ENCODE results near the gene NR2E1. TPM values are rescaled to one million over a fixed set of nuclear protein-coding genes. Genes with fewer than 3 reads are reported as not detected.

NR2E1 gene
- total and polyA plus RNA-seq, 9 donors = 0.02 TPM; not detected in 8

DNA sequence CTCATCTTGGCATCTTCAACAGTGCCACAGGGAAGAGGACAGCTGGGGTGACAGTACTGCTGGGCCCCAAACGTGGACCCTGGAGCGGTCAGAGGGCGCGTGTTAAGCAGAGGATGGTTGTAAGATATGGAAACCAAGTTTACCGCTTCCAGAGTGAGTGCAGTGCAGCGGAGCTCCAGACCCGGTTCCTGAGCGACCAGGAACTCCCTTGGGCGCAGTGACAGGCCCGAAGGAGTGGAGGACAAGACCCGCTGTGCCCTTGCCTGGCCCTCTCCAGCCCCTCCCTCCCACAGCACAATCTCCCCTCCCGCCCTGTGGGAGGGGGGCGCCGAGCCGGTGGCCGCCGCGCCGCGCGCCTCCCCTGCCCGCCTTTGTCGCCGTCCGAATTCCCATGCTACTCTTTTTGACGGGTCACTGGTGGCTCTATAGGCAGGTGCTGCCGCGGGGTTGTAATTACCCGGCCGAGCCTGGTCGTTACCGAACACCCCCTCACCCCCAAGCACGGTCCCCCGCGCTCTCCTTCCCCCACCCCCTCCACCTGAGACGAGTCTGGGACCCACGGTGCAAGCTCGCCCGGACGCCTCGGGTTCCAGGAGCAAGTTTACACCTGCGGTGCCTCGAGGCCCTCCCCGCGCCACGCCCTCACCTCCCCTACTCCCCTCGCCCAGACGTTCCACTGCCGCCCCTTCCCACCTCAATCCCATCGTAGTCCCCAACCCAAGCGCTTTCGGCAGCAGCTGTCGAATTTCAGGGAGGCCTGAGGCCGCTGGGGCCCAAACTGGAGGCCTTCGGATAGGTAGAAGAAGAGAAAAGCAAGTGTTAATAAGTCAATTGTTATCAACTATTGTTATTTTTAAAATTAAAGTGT, 3.9 kb downstream of the NR2E1 start:
- no peak for DNase-seq
- Histone ChIP-seq H3K4me3 (no peak overlapping the region), H3K27ac (no peak overlapping the region), H3K27me3 (peaks cover 3% of the 10 kb centered on the region), H3K36me3 (no peaks in the 10 kb centered on the region), H3K4me1 (ENCODE audit: insufficient read depth) (peaks cover 13% of the 10 kb centered on the region), H3K9me3 (peaks cover 0 to 3% of the 10 kb centered on the region in 2 donors)
- TF ChIP-seq EP300 (IDR thresholded peaks at IDR 0.05) (no peak), POLR2A (IDR thresholded peaks at IDR 0.05) (no peak)
- TF ChIP-seq, protein P1, sequence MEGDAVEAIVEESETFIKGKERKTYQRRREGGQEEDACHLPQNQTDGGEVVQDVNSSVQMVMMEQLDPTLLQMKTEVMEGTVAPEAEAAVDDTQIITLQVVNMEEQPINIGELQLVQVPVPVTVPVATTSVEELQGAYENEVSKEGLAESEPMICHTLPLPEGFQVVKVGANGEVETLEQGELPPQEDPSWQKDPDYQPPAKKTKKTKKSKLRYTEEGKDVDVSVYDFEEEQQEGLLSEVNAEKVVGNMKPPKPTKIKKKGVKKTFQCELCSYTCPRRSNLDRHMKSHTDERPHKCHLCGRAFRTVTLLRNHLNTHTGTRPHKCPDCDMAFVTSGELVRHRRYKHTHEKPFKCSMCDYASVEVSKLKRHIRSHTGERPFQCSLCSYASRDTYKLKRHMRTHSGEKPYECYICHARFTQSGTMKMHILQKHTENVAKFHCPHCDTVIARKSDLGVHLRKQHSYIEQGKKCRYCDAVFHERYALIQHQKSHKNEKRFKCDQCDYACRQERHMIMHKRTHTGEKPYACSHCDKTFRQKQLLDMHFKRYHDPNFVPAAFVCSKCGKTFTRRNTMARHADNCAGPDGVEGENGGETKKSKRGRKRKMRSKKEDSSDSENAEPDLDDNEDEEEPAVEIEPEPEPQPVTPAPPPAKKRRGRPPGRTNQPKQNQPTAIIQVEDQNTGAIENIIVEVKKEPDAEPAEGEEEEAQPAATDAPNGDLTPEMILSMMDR (IDR thresholded peaks at IDR 0.05) = no peak
- intact Hi-C loops (cut with DNase I) = no loop called here
- 7 to 12% (median 8%) methylated on average over 42 to 55 of the region's 55 CpGs for WGBS, 3 donors

DNA sequence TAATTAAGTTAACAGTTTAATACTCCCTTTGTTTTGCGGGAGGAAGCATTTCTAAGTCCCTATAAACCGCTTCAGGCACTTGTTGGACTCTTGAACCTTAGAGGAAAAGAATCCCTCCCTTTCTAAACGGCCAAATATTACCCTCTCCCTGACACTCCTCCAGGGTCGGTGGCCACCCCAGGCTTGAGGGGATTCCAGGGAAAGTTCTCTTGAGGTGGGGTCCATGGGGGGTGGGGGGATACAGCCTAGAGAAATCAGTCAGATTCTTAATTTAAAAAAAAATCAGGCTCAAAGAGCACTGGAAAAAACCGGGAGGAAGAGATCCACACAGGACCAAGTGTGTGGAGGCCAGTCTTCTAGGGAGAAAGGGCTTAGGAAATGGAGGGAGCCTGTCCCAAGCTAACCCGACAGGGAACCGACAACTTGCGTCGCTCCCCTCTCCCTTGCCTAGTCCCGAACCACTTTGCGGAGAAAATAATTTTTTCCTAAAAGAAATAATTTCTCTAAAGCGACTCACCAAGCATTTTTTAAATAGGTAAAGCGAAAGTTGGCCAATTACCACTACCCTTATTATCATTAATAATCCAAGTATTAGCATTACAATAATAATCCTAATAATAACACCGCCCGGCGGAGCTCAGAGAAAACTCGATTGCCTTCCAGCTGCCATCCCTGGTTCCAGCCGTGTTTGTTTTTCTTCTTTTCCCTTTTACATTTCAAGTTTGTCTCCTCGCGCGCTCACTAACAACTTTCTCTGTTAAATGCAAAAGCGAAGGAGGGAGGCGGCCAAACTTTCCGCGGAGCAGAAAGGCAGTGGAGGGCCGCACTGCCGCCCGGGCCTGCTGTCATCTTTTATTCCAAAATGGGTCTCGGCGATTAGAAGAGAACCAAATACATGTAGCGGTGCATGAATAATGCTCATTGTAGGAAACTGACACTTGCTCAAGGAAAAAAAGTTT, 4.8 kb downstream of the NR2E1 start:
- peaks cover 3% of the 10 kb centered on the region for H3K27me3 ChIP-seq
- no peak for DNase-seq
- H3K9me3 ChIP-seq = peaks cover 0 to 3% of the 10 kb centered on the region in 2 donors
- H3K27ac ChIP-seq = no peak overlapping the region
- TF ChIP-seq POLR2A (IDR thresholded peaks at IDR 0.05) (no peak), EP300 (IDR thresholded peaks at IDR 0.05) (no peak)
- TF ChIP-seq, protein P1 (IDR thresholded peaks at IDR 0.05) = no peak
- peaks cover 8% of the 10 kb centered on the region for H3K4me1 ChIP-seq (ENCODE audit: insufficient read depth)
- no peaks in the 10 kb centered on the region for H3K36me3 ChIP-seq
- no peak overlapping the region for H3K4me3 ChIP-seq
- WGBS, 3 donors = 24 to 29% (median 25%) methylated on average over 31 of the region's 31 CpGs
- intact Hi-C loops (cut with DNase I) = no loop called here

DNA sequence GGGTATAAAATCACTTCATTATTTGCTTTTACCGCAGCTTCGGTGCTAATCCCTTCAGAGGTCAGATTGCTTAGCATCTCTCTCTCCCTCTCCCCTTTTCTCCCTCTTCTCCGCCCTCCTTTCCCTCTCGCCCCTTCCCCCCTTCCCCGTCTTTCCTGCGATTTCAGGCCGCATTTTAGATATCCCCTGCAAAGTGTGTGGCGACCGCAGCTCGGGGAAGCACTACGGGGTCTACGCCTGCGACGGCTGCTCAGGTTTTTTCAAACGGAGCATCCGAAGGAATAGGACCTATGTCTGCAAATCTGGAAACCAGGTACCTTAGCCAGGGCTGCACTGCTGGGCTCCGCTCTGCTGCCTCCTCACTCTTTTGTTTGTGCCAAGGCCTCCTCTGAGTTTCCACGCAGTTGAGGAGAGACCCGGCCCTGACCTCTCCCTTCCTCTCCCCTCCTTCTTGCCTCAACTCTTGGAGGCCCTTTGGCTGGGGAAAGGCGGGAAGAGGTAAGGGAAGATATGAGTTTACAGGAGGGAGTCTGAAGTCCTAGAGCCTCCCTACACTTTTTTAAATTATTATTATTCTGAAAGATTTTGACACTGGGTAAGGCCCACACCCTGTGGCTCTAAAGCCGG, 5.6 kb downstream of the NR2E1 start:
- no peak for TF ChIP-seq EP300 (IDR thresholded peaks at IDR 0.05)
- TF ChIP-seq POLR2A (IDR thresholded peaks at IDR 0.05) = no peak
- TF ChIP-seq, protein P1 (IDR thresholded peaks at IDR 0.05) = no peak
- Histone ChIP-seq H3K36me3 (no peaks in the 10 kb centered on the region), H3K27ac (no peak overlapping the region), H3K27me3 (peaks cover 3% of the 10 kb centered on the region), H3K4me1 (ENCODE audit: insufficient read depth) (peaks cover 2% of the 10 kb centered on the region), H3K4me3 (no peak overlapping the region), H3K9me3 (peaks cover 0 to 3% of the 10 kb centered on the region in 2 donors)
- 47 to 56% (median 53%) methylated on average over 21 of the region's 21 CpGs for WGBS, 3 donors
- intact Hi-C loops (cut with DNase I) = no loop called here
- no peak for DNase-seq

DNA sequence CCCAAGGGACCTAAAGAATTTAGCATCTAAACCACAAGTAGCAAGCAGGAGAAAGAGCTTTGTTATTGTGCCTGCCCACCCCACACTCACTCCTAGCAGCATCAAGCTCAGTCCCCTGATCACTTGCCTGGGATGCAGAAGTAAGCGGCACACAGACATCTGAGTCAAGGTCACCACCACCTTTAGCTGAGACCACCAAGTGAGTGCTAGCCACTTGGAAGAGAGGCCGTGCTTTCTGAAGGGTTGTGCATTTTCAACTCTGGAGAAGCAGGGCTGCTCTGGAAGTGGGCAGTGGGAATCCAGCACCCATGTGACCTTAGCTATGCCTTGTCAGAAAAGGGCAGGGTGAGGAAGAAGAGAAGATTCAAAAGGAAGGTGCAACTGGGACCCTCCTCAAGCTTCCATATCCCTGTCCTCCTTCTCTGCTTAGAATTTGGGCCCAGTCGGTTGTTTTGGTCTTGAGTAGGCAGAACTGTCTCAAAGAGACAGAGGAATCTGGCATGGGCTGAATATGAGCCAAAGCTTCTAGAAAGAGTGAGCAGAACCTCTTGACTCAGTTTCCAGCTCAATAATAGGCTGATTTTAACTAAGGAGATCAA, 6.2 kb downstream of the NR2E1 start:
- no peak for DNase-seq
- Histone ChIP-seq H3K4me1 (ENCODE audit: insufficient read depth) (peaks cover 2% of the 10 kb centered on the region), H3K27me3 (peaks cover 3% of the 10 kb centered on the region), H3K36me3 (no peaks in the 10 kb centered on the region), H3K27ac (no peak overlapping the region), H3K4me3 (no peak overlapping the region), H3K9me3 (peaks cover 0 to 3% of the 10 kb centered on the region in 2 donors)
- no peak for TF ChIP-seq POLR2A (IDR thresholded peaks at IDR 0.05)
- intact Hi-C loops (cut with DNase I) = no loop called here
- WGBS, 3 donors = 47 to 82% (median 52%) methylated on average over 3 of the region's 3 CpGs
